Neutrophil (primary cell): Measurements from ENCODE around the gene ELMO2.

Experiments
- H3K27ac ChIP-seq: fragments of 200-600 bp; sonication (generic); 2 replicates; pipeline ENCODE4 v1.5.1; 2016; ENCODE audit warnings: mild to moderate bottlenecking, moderate library complexity
- H3K27me3 ChIP-seq: fragments of 200-600 bp; sonication (generic); 2 replicates; pipeline ENCODE4 v1.6.0; 2016; ENCODE audit warnings: mild to moderate bottlenecking
- H3K36me3 ChIP-seq: fragments of 200-600 bp; sonication (generic); 2 replicates; pipeline ENCODE4 v1.5.1; 2017
- H3K4me1 ChIP-seq, 2 experiments: fragments of 200-600 bp in 1 of 2; sonication (generic) in 1 of 2; 1 replicate in 1 of 2; 2 replicates in 1 of 2; pipeline versions ENCODE4 v1.5.1 to v1.6.1; 2013 to 2016; ENCODE audit warnings: low read depth in 1 of 2, low read length in 1 of 2, mild to moderate bottlenecking in 1 of 2, moderate library complexity in 1 of 2; ENCODE audit not compliant: control insufficient read depth in 1 of 2, insufficient read depth in 1 of 2
- H3K4me3 ChIP-seq, 2 experiments: fragments of 200-600 bp in 1 of 2; sonication (generic) in 1 of 2; 1 replicate in 1 of 2; 2 replicates in 1 of 2; pipeline ENCODE4 v1.5.1; 2013 to 2016; ENCODE audit warnings: low read depth in 1 of 2, low read length in 1 of 2, mild to moderate bottlenecking in 1 of 2, moderate library complexity in 1 of 2
- H3K9me3 ChIP-seq: fragments of 200-600 bp; sonication (generic); 2 replicates; pipeline ENCODE4 v1.5.1; 2016
- CTCF ChIP-seq: fragments of 200-600 bp; sonication (generic); IDR thresholded peaks from 2 replicates; pipeline ENCODE4 v1.5.1; 2016; ENCODE audit warnings: antibody characterized with exemption

Gene ELMO2

GRCh38 chr20:46367234-46367633 is 39.2 kb downstream of the ELMO2 start:
- H3K4me1 ChIP-seq = peaks cover 38 to 43% of the 10 kb centered on the region in 2 experiments
- peaks cover 69% of the 10 kb centered on the region for H3K36me3 ChIP-seq
- no peak overlapping the region for H3K4me3 ChIP-seq
- H3K9me3 ChIP-seq = no peaks in the 10 kb centered on the region
- no peak for TF ChIP-seq CTCF
- no peak overlapping the region for H3K27ac ChIP-seq
- H3K27me3 ChIP-seq = no peaks in the 10 kb centered on the region

DNA sequence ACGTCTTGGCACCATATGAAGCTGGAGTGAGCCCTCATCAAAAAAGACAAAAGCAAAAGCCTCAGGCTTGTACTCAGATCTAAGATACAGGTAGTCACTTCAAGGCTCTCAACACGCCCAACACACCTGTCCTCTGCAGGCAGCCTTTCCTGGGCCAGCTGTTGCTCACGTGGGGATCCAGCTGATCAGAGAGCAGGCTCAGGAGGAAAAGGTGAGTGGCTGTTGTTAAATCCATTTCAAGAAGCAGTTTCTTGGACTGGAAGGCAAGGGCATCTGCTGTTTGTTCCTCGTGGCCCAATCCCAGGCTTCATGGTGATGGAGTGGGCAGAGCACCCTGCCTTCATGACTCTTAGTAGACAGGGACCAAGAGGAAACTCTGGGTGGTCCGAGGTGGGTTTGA is 39.6 kb downstream of the ELMO2 start:
- no peaks in the 10 kb centered on the region for H3K27me3 ChIP-seq
- H3K4me3 ChIP-seq = no peak overlapping the region
- peak overlapping the region; percentile 96 for H3K27ac ChIP-seq
- no peak for TF ChIP-seq CTCF
- H3K9me3 ChIP-seq = no peaks in the 10 kb centered on the region
- peaks cover 42 to 47% of the 10 kb centered on the region in 2 experiments for H3K4me1 ChIP-seq
- peaks cover 65% of the 10 kb centered on the region for H3K36me3 ChIP-seq

DNA sequence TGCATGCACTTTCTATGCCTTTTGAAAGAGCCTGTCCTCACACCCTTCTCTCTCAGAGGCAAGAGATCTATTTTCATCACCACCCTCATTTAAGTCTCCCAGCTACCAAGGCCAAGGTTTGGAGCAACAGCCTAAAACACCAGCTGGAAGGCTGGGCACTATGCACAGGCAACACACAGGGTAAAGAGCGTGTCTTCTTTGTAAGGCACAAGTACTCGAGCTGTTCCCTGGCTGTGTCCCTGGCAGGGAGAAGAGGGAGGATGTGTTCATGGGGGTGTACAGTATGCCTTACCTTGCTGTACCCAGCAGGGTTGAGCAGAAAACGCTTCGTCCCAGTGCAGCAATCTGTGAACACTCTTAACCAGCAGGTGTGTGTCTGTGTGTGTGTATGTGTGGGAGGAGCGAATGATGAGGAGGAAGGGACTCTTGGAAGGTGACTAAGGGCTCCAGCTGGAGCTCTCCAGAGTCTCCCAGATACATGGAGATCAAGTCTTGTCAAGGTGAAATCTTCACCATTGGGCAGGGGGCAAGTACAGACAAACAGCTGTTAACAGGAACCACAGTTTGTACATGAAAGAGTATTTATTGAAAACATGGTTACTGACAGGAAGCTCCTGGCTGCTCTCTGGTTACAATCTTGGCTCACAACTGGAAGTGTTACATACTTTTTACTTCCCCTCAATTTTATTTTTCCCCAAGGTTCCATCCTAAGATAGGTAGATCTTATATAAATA is 40.8 kb downstream of the ELMO2 start:
- Histone ChIP-seq H3K9me3 (no peaks in the 10 kb centered on the region), H3K36me3 (peaks cover 53% of the 10 kb centered on the region), H3K4me1 (peaks cover 54 to 59% of the 10 kb centered on the region in 2 experiments), H3K27me3 (no peaks in the 10 kb centered on the region), H3K4me3 (no peak overlapping the region), H3K27ac (peak overlapping the region; percentile 96)
- TF ChIP-seq CTCF = no peak

- Histone ChIP-seq H3K27me3 (no peaks in the 10 kb centered on the region), H3K27ac (peak overlapping the region; percentile 96), H3K4me3 (peak overlapping the region; percentile 92 to 96), H3K4me1 (peaks cover 62 to 66% of the 10 kb centered on the region in 2 experiments), H3K9me3 (no peaks in the 10 kb centered on the region), H3K36me3 (peaks cover 46% of the 10 kb centered on the region)
- no peak for TF ChIP-seq CTCF
These were observed 41.5 kb downstream of the ELMO2 start for GRCh38 chr20:46364670-46365486.

DNA sequence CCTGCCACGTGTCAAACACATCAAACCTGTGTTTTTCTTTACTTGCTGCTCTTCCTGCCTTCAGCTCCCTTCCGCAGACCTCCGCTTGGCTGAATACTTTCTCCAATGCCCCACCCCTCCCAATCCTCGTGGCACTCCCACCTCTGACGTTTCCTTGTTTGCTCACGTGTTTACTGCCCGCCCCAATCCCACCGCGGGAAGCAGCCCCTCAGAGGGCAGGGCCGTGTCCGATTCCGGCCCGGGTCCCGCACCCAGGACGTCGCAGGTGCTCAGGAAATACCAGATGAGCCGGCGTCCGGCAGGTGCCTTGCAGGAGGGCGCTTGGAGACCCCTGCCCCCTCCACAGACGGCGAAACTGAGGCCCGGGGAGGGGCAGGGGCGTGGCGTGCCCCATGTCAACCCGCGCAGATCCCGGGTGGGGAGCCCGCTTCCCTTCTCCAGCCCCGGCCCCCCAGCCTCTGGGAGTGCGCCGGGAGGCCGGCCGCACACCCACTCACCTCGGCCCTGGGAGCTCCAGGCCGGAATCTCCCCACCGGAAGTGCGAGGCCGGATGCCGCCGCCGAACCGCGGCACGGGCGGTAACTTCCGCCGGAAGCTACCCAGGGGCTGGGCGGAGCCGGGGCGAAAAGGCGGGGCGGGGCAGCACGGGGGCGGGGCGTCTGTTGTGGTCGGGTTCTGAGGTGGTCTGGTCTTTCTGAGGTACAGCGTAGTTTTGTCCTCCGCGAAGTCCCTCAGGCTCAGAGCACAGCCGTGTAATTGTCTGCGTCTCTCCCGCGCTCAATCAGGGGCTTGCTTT is 42.3 kb downstream of the ELMO2 start:
- H3K36me3 ChIP-seq = peaks cover 37% of the 10 kb centered on the region
- H3K27me3 ChIP-seq = no peaks in the 10 kb centered on the region
- no peak for TF ChIP-seq CTCF
- peak overlapping the region; percentile 92 to 96 for H3K4me3 ChIP-seq
- H3K27ac ChIP-seq = peak overlapping the region; percentile 96
- H3K9me3 ChIP-seq = no peaks in the 10 kb centered on the region
- H3K4me1 ChIP-seq = peaks cover 70 to 75% of the 10 kb centered on the region in 2 experiments
